T-helper 2 cell treated with Interferon-gamma antibody and Interleukin-4, amounts not matched to agents 100 ng/mL and 5 ng/mL, for 36 hours (primary cell): ENCODE data around the gene CRB1. TPM values are rescaled to one million over a fixed set of nuclear protein-coding genes. Genes with fewer than 3 reads are reported as not detected.
"Not testable (repeated sequence)": the region's sequence is repeated elsewhere in the genome, so short reads cannot be mapped to it uniquely, and the experiment has no call there.

Source experiments
- intact Hi-C: fragments of 100-400 bp; cut with micrococcal nuclease; formaldehyde crosslinking; loops from one replicate; pipeline ENCODE4 v1.15.1; 2023
- total RNA-seq: library from RNA; stranded (reverse); gene quantifications from 2 replicates; pipeline ENCODE4 v1.2.3, GENCODE V29; 2022

Gene CRB1
- total RNA-seq, 1 donor from 2014 or later: not detected

- intact Hi-C loops: loop anchor here (10.0 kb wide), 1 partner anchor 527 kb away; no protein-coding TSS in a partner anchor
These were observed 129.8 kb downstream of the CRB1 start for GRCh38 chr1:197397895-197398294.

GRCh38 chr1:197399755-197400521, 131.9 kb downstream of the CRB1 start:
- intact Hi-C loops: loop anchor here (10.0 kb wide), 1 partner anchor 525 kb away; no protein-coding TSS in a partner anchor

- intact Hi-C loops: no loop called here
These were observed 132.5 kb downstream of the CRB1 start for GRCh38 chr1:197400522-197400902.

DNA sequence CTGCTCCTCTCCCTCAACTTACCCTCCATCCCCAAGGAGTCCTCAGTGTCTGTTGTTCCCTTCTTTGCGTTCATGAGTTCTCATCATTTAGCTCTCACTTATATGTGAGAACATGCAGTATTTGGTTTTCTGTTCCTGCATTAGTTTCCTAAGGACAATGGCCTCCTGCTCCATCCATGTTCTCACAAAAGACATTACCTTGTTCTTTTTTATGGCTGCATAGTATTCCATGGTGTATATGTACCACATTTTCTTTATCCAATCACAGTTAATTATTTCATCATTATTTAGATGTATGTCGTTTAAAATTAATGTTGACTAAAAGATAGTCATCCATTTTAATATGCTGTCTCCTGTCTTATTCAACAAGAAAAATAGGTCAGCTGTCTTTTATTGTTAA, 134.1 kb downstream of the CRB1 start:
- intact Hi-C loops: no loop called here

GRCh38 chr1:197404774-197405173, 136.7 kb downstream of the CRB1 start:
- intact Hi-C loops: not testable (repeated sequence)

DNA sequence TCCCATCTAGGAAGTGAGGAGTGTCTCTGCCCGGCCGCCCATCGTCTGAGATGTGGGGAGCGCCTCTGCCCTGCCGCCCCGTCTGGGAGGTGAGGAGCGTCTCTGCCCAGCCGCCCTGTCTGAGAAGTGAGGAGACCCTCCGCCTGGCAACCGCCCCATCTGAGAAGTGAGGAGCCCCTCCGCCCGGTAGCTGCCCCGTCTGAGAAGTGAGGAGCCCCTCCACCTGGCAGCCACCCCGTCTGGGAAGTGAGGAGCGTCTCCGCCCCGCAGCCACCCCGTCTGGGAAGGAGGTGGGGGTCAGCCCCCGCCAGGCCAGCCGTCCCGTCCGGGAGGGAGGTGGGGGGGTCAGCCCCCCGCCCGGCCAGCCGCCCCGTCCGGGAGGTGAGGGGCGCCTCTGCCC, 137.6 kb downstream of the CRB1 start:
- intact Hi-C loops: not testable (repeated sequence)

DNA sequence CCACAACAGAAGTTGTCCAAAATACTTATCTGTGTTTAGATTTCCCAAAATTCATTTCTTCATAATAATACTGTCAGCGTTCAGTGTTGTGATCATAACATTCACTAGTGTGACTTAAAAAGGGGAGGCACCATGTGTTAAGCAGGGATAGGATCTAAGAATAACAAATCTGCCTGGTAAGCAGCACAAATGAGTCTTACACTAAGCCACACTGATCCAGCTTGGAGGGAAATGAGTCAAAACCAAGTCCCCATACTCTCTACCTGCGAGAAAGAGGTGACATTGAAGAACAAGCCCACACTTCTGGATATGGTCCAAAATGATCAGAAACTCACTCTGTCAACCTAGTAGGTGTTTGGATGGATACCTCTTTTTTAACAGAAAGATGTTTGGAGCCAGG, 145.5 kb downstream of the CRB1 start:
- intact Hi-C loops: no loop called here

GRCh38 chr1:197415221-197415620, 147.2 kb downstream of the CRB1 start:
- intact Hi-C loops: no loop called here

GRCh38 chr1:197418693-197419092, 150.6 kb downstream of the CRB1 start:
- intact Hi-C loops: no loop called here

- intact Hi-C loops: no loop called here
These were observed 154.9 kb downstream of the CRB1 start for GRCh38 chr1:197422993-197423392.

DNA sequence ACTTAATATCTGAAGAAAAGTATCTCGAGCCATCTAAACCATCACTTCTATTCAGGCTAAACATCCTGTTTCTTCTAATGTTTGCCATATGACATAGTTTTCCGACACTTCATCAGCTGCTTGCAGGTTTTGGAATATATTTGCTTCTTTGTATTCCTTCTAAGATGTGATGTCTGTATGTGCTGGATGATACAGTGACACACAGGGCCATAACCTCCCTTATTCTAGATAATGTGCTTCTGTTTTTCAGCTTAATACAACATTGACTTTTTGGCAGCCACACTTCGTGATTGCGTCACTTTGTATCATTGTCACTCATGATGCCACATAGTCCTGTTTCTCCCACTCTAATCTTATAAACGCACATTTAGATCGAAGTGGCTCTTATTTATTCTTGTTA, 156.3 kb downstream of the CRB1 start:
- intact Hi-C loops: no loop called here

GRCh38 chr1:197429372-197429771, 161.3 kb downstream of the CRB1 start:
- intact Hi-C loops: no loop called here

DNA sequence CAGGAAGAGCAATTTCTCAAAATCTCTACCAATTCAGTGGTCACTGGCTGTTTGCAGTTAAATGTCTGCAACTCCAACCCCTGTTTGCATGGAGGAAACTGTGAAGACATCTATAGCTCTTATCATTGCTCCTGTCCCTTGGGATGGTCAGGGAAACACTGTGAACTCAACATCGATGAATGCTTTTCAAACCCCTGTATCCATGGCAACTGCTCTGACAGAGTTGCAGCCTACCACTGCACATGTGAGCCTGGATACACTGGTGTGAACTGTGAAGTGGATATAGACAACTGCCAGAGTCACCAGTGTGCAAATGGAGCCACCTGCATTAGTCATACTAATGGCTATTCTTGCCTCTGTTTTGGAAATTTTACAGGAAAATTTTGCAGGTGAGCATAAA, 167.2 kb downstream of the CRB1 start:
- intact Hi-C loops: no loop called here

- intact Hi-C loops: no loop called here
These were observed 169.5 kb downstream of the CRB1 start for GRCh38 chr1:197437601-197438000.

- intact Hi-C loops: no loop called here
These were observed 170.1 kb downstream of the CRB1 start for GRCh38 chr1:197438010-197438790.

- intact Hi-C loops: no loop called here
These were observed 171.7 kb downstream of the CRB1 start for GRCh38 chr1:197439708-197440280.

DNA sequence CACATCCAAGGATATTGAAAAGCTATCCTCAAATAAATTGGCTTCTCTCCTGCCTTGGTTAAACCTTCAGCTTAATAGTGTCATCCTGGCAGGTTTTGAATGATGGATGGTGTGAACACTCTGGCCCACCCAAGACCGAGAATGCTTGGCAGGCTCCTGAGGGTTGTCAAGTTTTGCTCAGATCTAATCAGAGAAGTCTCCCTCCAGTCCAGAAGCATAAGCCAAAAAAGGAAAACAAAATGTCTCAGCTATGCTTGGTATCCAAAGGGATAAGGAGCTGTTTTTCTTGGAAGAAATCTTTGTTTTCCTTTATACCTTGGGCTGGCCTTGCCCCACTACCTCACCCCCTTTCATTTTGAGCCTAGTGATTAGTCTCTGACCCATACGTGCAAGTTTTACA, 172.7 kb downstream of the CRB1 start:
- intact Hi-C loops: no loop called here

DNA sequence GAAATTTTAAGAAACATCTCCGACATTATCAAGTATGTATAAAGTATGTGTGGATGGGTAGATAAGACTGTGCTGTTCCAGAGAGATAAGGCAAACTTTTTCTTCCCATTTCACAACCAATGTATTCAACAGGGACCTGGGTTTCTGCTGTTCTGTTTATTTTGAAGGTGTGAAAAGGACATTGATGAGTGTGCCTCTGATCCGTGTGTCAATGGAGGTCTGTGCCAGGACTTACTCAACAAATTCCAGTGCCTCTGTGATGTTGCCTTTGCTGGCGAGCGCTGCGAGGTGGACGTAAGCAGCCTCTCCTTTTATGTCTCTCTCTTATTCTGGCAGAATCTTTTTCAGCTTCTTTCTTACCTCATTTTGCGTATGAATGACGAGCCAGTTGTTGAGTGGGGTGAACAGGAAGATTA, 174.0 kb downstream of the CRB1 start:
- intact Hi-C loops: no loop called here

DNA sequence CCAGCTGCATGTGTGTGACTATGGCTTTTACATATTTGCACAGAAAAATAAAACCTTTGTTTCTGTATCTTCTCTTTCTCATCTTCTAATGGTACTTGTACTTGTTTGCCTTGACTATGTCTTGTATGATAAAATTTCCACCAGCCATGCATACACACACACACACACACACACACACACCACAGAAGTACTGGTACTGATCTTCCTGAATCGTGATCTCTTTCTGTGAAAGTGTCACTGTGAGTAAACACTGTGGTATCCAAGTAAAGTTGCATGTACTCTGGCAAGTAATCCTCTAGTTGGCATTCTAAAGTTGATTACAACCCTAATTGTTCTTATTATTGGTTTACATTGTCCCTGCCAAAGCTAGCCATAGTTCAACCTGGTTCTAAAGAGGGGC, 176.7 kb downstream of the CRB1 start:
- intact Hi-C loops: no loop called here

- intact Hi-C loops: no loop called here
These were observed 180.2 kb downstream of the CRB1 start for GRCh38 chr1:197448121-197448779.

- intact Hi-C loops: no loop called here
These were observed 183.3 kb downstream of the CRB1 start for GRCh38 chr1:197451381-197451780.
